Measurements from ENCODE around the gene LARGE1.

LARGE1 gene

DNA sequence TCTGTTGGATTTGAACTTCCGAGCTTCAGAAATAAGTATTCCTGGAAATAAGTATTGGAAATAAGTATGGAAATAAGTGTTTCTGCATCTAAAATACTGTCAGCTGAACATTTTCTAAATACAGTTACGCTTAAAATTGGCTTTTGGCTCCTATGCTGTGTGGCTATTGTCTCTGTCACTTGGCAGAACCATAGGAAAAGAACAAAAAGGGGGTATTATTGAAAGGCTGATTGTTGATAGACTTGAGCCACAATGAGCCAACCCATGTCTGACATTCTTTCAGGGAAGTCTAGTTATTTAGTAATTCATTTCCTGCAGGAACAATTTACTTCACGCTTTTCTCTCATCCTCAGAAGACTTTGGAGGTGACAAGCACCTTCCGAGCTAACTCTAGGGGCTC lies 32.5 kb upstream of the LARGE1 start:
- H3K4me3 ChIP-seq (ENCODE audit: low read depth, low read length) = no peak overlapping the region

DNA sequence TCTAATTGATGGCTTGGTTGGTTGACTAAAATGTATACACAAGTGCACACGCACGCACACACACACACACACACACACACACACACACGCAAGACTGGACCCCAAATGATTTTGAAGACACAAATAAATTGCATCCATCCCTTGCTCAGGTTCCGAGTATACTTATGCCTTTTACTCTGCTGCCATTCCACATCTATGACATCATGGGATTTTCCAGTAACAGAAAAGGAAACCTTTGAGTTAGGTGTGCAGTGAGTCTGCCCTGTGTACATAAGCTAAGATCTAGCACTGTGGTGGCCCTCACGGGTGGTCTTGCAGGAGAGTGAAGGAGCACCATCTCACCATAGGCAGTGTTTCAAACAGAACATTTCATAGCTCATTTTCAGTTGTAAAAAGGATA lies 20.5 kb upstream of the LARGE1 start:
- H3K9me3 ChIP-seq = no peaks in the 10 kb centered on the region
- no peak for DNase-seq
- no peak overlapping the region for H3K4me3 ChIP-seq (ENCODE audit: low read depth, low read length)
- TF ChIP-seq, protein P1, sequence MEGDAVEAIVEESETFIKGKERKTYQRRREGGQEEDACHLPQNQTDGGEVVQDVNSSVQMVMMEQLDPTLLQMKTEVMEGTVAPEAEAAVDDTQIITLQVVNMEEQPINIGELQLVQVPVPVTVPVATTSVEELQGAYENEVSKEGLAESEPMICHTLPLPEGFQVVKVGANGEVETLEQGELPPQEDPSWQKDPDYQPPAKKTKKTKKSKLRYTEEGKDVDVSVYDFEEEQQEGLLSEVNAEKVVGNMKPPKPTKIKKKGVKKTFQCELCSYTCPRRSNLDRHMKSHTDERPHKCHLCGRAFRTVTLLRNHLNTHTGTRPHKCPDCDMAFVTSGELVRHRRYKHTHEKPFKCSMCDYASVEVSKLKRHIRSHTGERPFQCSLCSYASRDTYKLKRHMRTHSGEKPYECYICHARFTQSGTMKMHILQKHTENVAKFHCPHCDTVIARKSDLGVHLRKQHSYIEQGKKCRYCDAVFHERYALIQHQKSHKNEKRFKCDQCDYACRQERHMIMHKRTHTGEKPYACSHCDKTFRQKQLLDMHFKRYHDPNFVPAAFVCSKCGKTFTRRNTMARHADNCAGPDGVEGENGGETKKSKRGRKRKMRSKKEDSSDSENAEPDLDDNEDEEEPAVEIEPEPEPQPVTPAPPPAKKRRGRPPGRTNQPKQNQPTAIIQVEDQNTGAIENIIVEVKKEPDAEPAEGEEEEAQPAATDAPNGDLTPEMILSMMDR (IDR thresholded peaks at IDR 0.05; ENCODE audit: low read depth, low read length) = no peak
- H3K4me1 ChIP-seq = no peaks in the 10 kb centered on the region
- no peaks in the 10 kb centered on the region for H3K27me3 ChIP-seq
- no peaks in the 10 kb centered on the region for H3K36me3 ChIP-seq

More for the DNA sequence above, 32.5 kb upstream of the LARGE1 start:
- DNase-seq = no peak
- TF ChIP-seq, protein P1 (IDR thresholded peaks at IDR 0.05; ENCODE audit: low read depth, low read length) = no peak
- Histone ChIP-seq H3K36me3 (no peaks in the 10 kb centered on the region), H3K4me1 (no peaks in the 10 kb centered on the region), H3K27me3 (no peaks in the 10 kb centered on the region), H3K9me3 (peaks cover 2% of the 10 kb centered on the region; the same call in 1 of the 2 replicates)

- Histone ChIP-seq H3K36me3 (no peaks in the 10 kb centered on the region), H3K27me3 (no peaks in the 10 kb centered on the region), H3K4me1 (no peaks in the 10 kb centered on the region), H3K9me3 (no peaks in the 10 kb centered on the region), H3K4me3 (ENCODE audit: low read depth, low read length) (no peak overlapping the region)
- TF ChIP-seq, protein P1 (IDR thresholded peaks at IDR 0.05; ENCODE audit: low read depth, low read length) = no peak
- DNase-seq = no peak
Measured at GRCh38 chr22:33932997-33933396, 12.7 kb upstream of the LARGE1 start.

GRCh38 chr22:33931406-33931805 lies 11.1 kb upstream of the LARGE1 start:
- DNase-seq = no peak
- TF ChIP-seq, protein P1 (IDR thresholded peaks at IDR 0.05; ENCODE audit: low read depth, low read length) = no peak
- H3K4me3 ChIP-seq (ENCODE audit: low read depth, low read length) = no peak overlapping the region
- H3K36me3 ChIP-seq = no peaks in the 10 kb centered on the region
- no peaks in the 10 kb centered on the region for H3K27me3 ChIP-seq
- H3K4me1 ChIP-seq = no peaks in the 10 kb centered on the region
- H3K9me3 ChIP-seq = no peaks in the 10 kb centered on the region

GRCh38 chr22:33927752-33928151 lies 7.5 kb upstream of the LARGE1 start:
- Histone ChIP-seq H3K9me3 (no peaks in the 10 kb centered on the region), H3K4me1 (no peaks in the 10 kb centered on the region), H3K27me3 (peaks cover 8% of the 10 kb centered on the region), H3K4me3 (ENCODE audit: low read depth, low read length) (no peak overlapping the region), H3K36me3 (no peaks in the 10 kb centered on the region)
- no peak for DNase-seq
- TF ChIP-seq, protein P1 (IDR thresholded peaks at IDR 0.05; ENCODE audit: low read depth, low read length) = no peak

- Histone ChIP-seq H3K27me3 (peaks cover 23% of the 10 kb centered on the region), H3K36me3 (no peaks in the 10 kb centered on the region), H3K4me1 (no peaks in the 10 kb centered on the region), H3K4me3 (ENCODE audit: low read depth, low read length) (no peak overlapping the region), H3K9me3 (no peaks in the 10 kb centered on the region)
- TF ChIP-seq, protein P1 (IDR thresholded peaks at IDR 0.05; ENCODE audit: low read depth, low read length) = no peak
- no peak for DNase-seq
Measured at GRCh38 chr22:33925194-33925593, 4.9 kb upstream of the LARGE1 start.

Measured in BE2C (cell line).